Measurements from ENCODE around the gene POP5.

DNA sequence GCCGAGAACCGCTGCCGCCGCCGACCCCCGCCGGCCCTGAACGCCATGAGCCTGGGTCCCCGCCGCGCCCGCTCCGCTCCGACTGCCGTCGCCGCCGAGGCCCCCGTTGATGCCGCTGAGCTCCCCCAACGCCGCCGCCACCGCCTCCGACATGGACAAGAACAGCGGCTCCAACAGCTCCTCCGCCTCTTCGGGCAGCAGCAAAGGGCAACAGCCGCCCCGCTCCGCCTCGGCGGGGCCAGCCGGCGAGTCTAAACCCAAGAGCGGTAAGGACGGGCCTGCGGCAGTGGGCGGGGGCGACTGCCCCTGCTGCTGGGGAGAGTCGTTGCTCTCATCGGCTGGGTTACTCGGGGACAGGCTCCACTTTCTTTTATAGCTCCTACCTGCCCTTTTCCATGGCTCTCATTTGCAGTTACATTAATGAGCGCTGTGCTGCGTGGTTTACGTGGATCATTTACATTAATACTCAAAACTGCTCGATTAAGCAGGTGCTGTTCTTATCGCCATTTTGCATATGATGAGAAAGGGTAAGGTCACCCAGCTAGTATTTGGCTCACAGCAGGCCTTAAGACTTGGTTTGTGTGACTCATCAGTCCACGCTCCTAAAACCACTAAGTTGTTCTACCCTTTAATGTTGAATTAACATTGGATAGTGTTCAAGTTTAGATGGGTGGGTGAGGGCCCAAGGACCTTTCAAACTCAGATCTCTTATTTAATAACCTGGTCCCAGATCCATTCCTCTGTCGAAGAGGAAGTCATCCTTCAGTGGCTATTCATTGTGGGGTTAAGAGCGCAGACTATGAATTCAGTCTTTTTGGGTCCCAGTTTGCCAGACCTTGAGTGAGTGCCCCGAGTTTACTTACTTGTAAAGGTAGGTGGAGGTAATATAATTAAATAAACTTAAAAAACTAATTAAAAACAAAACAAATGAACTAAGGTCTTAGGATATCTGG is 46.2 kb downstream of the POP5 start:
- no peak for TF ChIP-seq POLR2AphosphoS5 (IDR thresholded peaks at IDR 0.05)
- TF ChIP-seq, protein P1, sequence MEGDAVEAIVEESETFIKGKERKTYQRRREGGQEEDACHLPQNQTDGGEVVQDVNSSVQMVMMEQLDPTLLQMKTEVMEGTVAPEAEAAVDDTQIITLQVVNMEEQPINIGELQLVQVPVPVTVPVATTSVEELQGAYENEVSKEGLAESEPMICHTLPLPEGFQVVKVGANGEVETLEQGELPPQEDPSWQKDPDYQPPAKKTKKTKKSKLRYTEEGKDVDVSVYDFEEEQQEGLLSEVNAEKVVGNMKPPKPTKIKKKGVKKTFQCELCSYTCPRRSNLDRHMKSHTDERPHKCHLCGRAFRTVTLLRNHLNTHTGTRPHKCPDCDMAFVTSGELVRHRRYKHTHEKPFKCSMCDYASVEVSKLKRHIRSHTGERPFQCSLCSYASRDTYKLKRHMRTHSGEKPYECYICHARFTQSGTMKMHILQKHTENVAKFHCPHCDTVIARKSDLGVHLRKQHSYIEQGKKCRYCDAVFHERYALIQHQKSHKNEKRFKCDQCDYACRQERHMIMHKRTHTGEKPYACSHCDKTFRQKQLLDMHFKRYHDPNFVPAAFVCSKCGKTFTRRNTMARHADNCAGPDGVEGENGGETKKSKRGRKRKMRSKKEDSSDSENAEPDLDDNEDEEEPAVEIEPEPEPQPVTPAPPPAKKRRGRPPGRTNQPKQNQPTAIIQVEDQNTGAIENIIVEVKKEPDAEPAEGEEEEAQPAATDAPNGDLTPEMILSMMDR (IDR thresholded peaks at IDR 0.05), result no peak
